HG02938 (cell line): Measurements from ENCODE around the gene POU6F2.
"Not testable (repeated sequence)": the region's sequence is repeated elsewhere in the genome, so short reads cannot be mapped to it uniquely, and the experiment has no call there.

Experiments
- ATAC-seq: cut with Tn5 transposase; IDR thresholded peaks from one replicate; pipeline ENCODE4 v1.9.1; 2021; ENCODE audit warnings: mild to moderate bottlenecking, moderate library complexity; ENCODE audit not compliant: unreplicated experiment

Gene POU6F2, protein sequence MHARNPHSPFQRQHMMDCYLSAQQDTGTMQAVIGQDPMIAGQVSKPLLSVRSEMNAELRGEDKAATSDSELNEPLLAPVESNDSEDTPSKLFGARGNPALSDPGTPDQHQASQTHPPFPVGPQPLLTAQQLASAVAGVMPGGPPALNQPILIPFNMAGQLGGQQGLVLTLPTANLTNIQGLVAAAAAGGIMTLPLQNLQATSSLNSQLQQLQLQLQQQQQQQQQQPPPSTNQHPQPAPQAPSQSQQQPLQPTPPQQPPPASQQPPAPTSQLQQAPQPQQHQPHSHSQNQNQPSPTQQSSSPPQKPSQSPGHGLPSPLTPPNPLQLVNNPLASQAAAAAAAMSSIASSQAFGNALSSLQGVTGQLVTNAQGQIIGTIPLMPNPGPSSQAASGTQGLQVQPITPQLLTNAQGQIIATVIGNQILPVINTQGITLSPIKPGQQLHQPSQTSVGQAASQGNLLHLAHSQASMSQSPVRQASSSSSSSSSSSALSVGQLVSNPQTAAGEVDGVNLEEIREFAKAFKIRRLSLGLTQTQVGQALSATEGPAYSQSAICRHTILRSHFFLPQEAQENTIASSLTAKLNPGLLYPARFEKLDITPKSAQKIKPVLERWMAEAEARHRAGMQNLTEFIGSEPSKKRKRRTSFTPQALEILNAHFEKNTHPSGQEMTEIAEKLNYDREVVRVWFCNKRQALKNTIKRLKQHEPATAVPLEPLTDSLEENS

DNA sequence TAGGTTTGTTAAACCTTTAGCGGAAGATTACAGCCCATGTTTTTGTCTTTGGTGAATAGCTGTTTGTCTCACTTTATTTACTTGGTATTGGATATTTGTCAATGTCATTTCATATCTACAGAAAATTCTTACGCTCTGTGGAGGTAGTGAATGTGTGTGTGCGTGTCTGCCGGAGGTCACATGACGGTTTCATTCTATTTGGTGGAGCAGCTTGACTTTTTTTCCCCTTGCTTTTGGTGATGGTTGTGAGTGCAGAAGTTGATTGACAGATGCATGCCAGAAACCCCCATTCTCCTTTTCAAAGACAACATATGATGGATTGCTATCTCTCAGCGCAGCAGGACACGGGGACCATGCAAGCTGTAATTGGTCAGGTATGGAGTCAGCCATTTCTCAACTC is at the start of gene POU6F2:
Gene POU6F2 (plus strand): TSS at position 225 of the 400 bp plus-strand sequence. CDS start 45 bp downstream, at position 270.
- ATAC-seq = no peak

DNA sequence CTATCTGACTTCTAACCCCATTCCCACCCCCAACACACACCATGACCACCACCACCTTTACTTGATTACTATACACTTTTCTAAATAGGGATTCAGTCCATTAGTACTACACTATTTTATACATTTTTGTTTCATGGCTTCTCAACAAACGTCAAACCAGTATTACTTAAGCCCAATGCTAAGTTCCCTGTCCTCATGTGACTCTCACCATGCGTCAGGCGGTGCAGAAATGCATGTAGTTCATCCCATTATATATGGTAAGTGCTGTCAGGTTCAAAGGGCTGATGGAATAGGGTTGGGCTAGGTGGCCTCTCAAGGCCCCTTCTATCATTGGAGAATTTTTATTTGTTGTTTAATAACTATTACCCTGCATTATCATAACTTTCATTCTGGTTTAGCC is 49.2 kb upstream of the POU6F2 start:
- ATAC-seq = no peak

DNA sequence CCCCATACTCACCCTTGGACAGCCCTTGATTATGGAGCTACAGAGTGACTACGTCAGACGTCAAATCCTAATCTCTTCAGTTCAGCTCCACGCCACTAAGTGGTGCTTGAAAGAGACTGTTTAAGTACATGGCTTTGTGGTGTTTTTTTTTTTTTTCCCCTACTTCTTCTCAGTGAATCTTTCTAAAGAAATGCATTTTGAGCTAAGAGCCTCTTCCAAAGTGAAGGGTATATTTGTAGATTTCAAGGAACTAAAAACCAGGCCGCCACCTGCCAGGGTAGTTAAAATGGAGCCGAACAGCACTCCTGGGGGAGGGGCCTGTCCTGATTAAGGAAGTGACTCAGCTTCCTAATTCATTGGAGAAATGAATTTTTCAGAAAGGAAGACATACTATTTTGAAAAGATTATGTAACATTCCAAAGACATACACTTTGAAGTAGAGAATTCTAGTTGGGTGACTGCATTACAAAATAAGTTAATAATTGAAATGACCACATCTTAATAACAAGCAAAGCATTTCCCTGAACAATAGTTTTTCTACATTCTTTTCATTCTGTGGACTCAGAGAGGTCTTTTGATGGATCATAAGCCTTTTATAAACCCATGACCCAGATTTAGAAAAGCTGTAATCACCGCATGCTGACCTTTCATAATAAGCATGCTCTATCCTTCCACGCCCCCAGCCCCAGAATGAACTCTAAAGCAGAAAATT is 48.1 kb upstream of the POU6F2 start:
- ATAC-seq = no peak

DNA sequence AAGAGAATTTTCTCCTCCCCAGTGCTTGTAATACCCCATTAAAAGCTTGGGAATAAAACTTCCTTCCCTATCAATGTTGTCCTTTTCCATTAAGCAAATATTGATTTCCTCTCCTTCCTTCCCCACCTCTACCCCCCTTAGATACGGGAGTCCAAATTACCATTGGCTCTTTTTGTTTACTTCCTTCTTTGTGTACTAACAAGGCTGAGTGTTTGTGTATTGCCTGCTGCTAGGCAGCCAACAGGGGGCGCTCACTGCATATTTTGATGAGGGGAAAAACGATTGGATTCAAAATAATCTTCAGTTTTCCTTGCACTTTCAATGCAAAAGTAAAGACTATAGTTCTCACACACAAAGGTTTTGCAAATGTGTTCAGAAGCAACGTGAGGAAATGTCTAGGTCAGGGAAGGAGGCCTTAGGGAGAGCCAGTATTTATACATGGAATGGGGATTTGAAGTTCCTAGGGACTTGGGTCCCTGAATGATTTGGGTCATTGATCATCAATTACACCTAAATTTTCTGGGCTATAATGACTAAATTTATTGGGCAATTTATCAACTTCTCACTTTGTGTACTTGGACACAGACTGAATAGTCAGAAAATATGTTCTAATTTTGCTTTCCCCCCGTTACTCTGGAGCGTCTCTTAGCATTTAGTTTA is 45.1 kb upstream of the POU6F2 start:
- peak; percentile 74 for ATAC-seq

DNA sequence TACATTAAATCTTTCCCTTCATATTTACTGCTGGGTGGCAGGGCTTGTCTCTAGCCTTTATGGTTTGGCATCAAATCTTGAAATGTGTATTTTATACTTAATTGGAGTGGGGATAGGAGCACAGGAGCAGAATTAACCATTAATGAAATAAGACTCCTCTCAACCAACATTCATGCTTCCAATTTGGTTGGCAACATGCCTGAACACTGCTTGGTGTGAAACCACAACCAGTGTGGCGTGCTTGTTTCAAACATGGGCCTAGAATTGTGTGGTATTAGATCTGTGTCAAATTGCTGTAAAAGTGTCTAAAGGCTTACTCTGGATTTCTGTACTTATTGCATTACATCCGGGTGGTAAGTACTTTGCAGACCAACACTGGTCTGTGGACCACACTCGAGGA is 43.7 kb upstream of the POU6F2 start:
- ATAC-seq = no peak

DNA sequence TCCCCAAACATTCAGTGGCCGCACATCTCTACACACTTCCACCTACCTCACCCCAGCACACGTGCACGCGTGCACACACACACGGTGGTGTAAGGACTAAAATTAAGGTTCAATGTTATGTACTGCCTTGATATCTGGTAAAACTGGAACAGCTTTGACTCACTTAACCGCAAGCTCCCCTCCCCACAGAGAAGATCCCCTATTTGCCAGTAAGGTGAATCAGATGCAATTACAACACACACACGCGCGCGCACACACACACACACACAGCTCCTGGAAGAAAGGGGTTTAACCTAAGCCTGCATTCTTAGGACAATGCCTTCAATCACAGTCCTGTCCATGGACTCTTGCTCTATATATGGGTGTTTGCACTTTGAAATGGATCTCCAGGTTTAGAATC is 43.2 kb upstream of the POU6F2 start:
- ATAC-seq = no peak

DNA sequence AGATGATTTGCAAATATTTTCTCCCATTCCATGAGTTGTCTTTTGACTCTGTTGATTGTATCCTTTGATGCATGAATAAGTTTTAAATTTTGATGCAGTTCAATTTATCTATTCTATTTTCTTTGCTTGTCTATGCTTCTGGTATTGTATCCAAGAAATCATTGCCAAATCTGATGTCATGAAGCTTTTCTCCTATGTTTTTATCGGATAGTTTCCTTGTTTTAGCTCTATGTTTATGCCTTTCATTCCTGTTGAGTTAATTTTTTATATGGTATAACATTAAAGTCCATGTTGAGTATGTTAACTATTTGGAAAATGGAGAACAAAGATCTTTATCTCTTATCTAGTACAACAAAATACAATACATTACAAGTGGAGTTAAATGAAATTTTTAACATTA is 41.1 kb upstream of the POU6F2 start:
- ATAC-seq = no peak

DNA sequence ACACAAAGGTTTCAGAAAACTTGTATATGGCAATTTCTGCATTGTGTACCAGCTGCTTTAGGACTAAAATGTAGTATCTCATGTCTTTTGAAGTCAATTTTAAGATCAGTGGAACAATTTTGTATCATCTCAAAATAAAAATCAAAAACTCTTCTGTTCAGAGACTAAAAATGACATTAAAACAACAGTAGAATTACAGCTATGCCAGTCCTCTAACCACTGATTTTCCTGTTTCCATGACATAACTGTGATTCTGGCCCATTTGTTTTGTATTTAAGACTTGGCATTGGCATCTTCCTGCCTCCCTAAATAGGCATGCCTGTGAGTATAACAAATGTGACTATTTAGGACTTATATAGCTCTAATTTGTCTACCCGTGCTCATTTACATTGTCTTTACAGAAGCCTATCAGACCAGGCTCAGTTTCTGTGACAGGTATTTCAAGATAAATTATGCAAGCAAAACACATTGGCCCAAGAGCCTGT is 39.7 kb upstream of the POU6F2 start:
- no peak for ATAC-seq

DNA sequence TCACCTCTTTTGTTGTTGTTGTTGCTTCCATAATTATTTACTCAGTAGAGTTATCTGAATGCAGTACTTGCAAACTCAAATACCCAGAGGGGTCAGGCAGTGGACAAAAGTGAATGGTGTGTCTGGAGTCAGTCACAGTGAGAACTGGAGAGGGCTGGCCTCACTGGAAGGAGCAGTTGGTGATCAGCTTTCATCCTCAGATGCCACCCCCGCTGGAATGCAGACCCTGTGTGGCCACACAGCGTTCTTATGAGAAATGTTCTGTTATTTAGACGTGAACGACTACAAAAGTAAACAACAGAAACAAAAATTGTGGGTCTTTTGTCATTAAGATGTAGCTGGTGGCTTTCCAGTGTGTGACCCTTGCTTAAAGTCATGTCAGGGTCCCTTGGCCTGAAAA is 39.1 kb upstream of the POU6F2 start:
- no peak for ATAC-seq

DNA sequence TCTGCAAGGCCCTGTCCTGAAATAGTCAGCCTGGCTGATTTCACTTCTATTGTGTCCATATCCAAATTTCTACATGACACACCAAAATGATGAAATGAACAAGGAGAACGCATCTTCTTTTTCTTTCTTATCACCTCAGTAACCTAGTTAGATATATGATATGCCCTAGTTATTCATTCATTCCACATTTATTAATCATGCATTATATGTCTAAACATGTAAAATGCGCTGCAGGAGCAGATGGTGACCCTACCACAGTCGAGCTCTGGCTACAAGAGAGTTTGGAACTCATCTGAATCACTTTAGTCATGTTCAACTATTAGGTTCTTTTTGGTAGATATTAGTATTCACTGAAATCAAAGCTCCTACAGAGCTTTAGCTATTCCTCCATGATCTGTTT is 36.9 kb upstream of the POU6F2 start:
- no peak for ATAC-seq

DNA sequence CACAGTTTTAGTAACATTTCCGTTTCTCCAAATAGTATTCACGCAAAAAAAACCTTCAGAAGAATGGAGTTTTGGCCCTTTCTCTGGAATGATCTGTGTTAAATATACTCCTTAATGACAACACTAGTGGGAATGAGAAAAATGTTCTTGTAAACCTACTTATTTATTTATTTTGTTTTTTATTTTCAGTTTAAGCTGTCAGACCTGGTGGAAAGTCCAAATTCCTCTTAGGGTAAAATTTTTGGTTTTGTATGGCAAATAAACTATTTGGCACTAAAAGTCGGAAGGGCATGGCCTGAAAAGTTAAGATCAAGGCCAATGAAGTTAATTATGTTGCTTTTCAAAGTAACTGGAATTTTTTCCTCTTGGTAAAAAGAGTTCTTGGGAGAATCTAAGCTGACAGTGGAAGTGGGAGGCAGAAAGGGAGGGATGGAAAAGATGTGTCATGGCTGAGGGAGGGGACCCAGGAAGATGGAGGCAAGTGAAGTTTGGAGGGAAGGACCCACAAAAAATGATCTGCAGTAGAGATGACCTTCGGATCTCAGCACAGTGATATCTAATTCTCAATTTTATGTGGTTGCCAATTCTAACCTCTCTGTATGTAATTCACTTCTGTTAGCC is 35.2 kb upstream of the POU6F2 start:
- ATAC-seq = no peak

DNA sequence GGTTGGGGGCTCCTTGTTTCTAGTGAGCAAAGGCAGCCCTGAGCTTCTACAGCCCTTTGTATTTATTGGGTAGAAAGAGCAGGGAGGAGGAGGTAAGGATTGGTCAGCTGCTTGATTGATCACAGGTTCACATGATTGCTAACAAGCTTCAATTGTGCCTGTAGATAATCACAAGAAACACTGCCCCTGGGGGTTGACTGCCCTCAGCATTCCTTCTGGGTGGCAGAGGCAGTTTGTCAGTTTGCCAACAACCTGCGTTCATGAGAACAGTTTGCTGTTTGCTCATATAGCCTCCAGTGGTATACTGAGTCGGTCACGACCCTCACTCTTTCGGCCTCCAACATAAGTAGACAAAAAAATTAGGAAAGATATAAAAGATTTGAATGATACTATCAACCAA is 30.2 kb upstream of the POU6F2 start:
- ATAC-seq = not testable (repeated sequence)

DNA sequence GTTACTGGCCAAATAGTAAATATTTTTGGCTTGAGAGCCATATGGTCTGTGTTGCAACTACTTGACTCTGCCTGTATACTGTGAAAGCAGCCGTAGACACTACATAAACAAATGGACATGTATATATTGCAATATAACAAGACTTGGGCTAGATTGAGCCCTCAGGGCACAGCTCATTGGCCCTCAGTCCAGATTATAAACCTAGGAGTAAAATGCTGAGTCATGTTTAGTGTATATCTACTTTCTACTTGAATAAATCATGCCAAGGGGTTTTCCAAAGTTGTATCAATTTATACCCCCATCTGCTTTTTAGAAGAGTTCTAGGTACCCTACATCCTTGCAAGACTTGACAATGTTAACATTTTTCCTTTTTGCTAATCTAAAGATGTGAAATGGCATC is 27.4 kb upstream of the POU6F2 start:
- ATAC-seq = no peak

DNA sequence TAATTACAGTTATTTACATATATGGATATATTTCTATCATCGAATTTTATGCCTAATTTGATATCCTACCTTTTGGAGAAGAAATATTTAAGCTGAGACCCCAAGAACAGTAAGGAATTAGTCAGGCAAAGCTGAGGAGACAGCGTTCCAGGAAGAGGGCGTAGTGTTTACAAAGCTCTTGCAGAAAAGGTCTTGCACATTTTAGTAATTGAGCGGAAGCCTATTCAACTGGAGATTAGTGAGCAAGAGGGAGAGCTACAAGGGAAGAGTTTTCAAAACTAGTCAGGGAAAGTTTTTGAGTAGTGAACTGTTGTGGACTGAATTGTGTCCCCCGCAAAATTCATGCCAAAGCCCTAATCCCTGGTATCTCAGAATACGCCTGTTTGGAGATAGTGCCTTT is 26.5 kb upstream of the POU6F2 start:
- no peak for ATAC-seq

DNA sequence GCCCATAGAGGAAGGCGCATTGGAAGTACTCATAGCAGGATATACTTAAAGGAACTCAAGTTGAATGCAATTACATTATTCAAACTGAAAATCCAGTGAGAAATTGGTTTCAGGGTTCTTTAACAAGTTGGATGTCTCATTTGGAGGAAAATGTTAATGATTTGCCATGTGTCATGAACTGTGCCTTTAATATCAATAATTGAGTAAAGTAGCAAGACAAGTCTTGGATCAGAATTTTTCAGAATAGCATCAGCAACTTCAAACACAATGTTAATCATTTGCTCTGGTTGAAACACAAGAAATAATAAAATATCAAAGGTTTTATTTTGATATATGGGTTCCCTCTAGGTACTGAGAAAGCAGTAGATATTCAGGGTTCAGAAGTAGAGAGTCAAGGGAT is 24.5 kb upstream of the POU6F2 start:
- no peak for ATAC-seq

DNA sequence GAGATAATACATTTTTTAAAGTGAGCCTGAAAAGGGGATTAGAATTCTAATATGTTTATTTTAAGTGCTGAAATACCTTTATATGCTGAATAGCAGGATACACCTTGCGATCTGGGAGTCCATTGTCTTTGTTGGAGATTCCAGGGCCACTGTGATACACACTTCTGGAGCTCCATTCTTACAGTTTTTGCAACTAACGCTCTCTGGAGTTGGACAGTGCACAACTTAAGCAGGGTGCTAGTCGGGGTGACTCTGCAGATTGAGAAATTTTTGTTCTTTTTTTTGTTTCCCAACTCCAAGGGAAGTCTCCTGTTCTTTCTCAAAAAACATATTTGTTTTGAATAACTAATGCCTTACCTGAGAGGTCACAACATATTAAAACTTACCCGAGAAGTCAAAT is 23.7 kb upstream of the POU6F2 start:
- ATAC-seq = no peak

DNA sequence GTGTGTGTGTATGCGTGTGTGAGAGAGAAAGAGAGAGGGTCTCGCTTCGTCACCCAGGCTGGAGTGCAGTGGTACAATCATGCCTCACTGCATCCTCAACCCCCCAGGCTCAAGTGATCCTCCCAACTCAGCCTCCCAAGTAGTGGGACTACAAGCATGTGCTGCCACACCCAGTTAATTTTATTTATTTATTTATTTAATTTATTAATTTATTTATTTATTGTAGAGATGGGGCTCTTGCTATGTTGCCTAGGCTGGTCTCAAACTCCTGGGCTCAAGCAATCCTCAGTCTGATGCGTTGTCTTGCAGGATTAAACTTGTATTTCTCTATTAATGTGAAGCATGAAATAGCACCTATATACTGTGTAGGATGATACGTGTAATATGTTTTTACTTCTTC is 21.8 kb upstream of the POU6F2 start:
- ATAC-seq = no peak

DNA sequence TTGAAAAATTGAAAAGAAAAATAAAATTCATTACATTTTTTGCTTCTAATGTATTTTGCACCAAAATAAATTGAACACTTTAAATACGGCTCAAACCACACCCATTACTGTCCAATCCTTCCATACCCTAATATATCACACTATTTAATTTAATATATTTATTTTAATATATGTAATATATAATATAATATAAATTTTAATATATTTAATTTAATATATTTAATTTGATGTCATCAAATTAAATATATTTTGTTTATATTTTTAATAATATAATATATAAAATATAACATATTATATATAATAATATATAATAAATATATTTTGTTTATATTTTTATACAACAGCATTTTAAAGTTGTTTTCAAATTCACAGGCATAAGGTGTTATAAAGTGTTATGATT is 15.7 kb upstream of the POU6F2 start:
- ATAC-seq = no peak

DNA sequence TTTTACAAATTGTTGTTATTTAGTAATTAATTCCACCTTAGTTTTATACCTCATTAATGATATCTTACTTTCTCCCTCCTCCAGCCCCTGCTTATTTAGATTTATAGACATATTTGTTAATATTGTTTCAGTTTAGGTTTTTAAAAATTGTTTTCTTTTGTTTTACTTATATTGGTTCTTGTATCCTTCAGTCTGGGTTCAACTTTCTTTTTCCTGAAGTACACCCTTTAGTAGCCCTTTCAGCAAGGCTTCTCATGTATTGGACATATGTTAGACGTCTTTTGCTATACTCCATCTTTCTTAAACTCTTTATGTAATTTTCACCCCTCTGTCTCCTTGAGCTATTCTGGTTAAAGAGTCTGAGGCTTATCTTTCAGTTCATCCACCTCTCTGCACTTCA is 12.8 kb upstream of the POU6F2 start:
- ATAC-seq = no peak

DNA sequence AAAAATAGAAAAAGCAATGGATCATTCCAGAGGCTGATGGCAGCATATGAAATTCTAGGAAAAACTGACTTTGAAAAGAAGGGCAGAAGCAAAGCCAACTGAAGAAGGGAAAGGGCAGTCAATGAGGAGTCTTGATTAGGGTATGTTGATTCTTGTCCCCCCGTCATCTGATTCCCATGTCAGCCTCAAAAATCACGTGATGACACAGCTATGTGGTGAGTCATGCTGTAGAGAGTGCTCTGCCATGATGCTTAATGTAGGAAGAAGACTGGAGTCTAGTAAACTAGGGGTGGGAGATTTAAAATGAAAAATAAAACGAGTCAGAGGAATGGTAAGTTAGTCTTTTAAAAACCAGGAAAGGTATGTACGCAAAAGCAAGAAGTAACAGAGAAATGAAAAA is 3.9 kb upstream of the POU6F2 start:
- no peak for ATAC-seq

DNA sequence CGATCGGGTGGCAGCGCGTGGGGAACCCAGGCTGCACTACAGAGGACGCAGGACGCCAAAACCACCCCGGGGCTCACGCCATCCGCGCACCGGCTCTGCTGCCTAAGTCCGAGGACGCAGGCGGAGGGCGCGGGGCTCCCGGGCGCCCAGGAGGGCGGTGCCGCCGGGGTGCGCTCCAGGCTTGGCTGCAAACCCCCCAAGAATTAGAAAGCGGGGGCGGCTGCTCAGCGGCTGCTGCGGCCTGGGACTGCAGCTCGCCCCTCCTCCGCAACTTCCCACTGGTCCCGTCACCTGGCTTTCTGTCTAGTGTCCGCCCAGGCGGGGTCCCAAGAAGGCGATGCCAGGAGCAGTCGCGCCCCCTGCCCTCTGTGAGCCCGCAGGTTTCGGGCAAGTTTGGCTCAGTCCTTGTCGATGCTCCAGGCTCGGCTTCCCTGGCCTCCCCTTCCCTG is 1.7 kb upstream of the POU6F2 start:
- no peak for ATAC-seq
